GM21528 (cell line): Measurements from ENCODE around the gene LMF2.

ENCODE experiments used
- ATAC-seq: cut with Tn5 transposase; IDR thresholded peaks from one replicate; pipeline ENCODE4 v1.9.1; 2021; ENCODE audit warnings: mild to moderate bottlenecking, moderate library complexity; ENCODE audit not compliant: unreplicated experiment, low FRiP score

LMF2 gene

GRCh38 chr22:50483556-50483955 is 23.9 kb downstream of the LMF2 start:
- ATAC-seq, result no peak

- ATAC-seq, result no peak
Measured at GRCh38 chr22:50483106-50483505, 24.4 kb downstream of the LMF2 start.

- ATAC-seq, result no peak
Measured at GRCh38 chr22:50482107-50483074, 25.1 kb downstream of the LMF2 start.

GRCh38 chr22:50481440-50482106 is 25.9 kb downstream of the LMF2 start, which contains the start of gene ADM2:
Gene ADM2 (plus strand): TSS chr22:50481543. CDS start chr22:50481848, 305 bp downstream.
- no peak for ATAC-seq

- no peak for ATAC-seq
Measured at GRCh38 chr22:50481045-50481439, 26.5 kb downstream of the LMF2 start.

- ATAC-seq, result no peak
Measured at GRCh38 chr22:50479721-50480120, 27.8 kb downstream of the LMF2 start.

GRCh38 chr22:50477923-50478322 is 29.6 kb downstream of the LMF2 start:
- no peak for ATAC-seq

GRCh38 chr22:50476868-50477267 is 30.6 kb downstream of the LMF2 start:
- ATAC-seq, result no peak

- ATAC-seq, result no peak
Measured at GRCh38 chr22:50475652-50476002, 31.9 kb downstream of the LMF2 start.

GRCh38 chr22:50474710-50475651 is 32.5 kb downstream of the LMF2 start, which contains the start of gene SBF1:
Gene SBF1 (minus strand): TSS chr22:50475035. CDS start chr22:50474840, 195 bp downstream.
- ATAC-seq, result peak; percentile 57

GRCh38 chr22:50473855-50474671 is 33.4 kb downstream of the LMF2 start:
- ATAC-seq, result no peak

GRCh38 chr22:50473088-50473487 is 34.4 kb downstream of the LMF2 start:
- no peak for ATAC-seq

GRCh38 chr22:50471962-50472361 is 35.5 kb downstream of the LMF2 start:
- no peak for ATAC-seq

- no peak for ATAC-seq
Measured at GRCh38 chr22:50471197-50471847, 36.2 kb downstream of the LMF2 start.

GRCh38 chr22:50470491-50470890 is 37.0 kb downstream of the LMF2 start:
- no peak for ATAC-seq

GRCh38 chr22:50469377-50470305 is 37.9 kb downstream of the LMF2 start:
- no peak for ATAC-seq

- no peak for ATAC-seq
Measured at GRCh38 chr22:50468626-50469025, 38.9 kb downstream of the LMF2 start.
